HG03354 (cell line): ENCODE measurements around the gene PRDM12.
A peak's percentile ranks its signal among the peaks of the same experiment; 100 is the strongest.

Experiments
- ATAC-seq: cut with Tn5 transposase; IDR thresholded peaks from one replicate; pipeline ENCODE4 v1.9.1; 2021; ENCODE audit warnings: mild to moderate bottlenecking; ENCODE audit not compliant: unreplicated experiment, poor library complexity, severe bottlenecking

PRDM12 gene

GRCh38 chr9:130663258-130663976, 977 bp upstream of the PRDM12 start:
- ATAC-seq = no peak

DNA sequence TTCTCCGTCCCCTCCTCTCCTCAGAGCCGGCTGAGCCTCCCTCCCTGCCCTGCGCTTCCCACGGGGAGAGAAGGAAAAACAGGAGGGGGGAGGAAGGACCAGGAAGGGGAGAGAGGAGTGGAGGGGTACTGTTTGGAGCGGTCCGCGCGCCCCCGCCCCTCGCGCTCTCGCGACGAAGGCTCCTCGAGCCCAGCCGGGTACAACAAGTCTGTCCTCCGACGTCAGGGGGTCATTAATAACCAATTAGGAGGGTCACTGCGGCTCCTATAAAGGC, 480 bp upstream of the PRDM12 start:
- ATAC-seq = no peak

DNA sequence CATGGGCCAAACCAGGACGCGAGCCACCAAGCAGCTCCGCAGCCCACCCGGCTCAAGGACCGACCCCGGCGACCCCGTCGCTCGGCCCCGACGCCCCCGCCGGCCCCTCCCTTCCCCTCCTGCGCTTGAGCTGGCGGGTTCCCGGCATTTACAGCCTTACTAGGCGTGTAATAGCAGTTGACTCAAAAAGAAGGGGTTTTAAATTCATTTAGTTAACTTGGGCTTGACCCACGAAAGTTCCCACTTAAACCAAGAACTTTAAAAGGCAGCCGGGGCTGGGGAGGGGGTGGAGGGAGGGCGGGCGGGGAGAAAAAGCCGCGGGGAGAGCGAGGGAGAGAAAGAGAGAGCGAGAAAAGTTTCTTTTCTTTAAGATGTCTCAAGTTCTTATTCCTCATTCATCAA, 636 bp downstream of the PRDM12 start:
- no peak for ATAC-seq

- ATAC-seq = no peak
These were observed 1.3 kb downstream of the PRDM12 start for GRCh38 chr9:130665431-130666392.

GRCh38 chr9:130666393-130667119, 2.2 kb downstream of the PRDM12 start:
- ATAC-seq = no peak

- ATAC-seq = no peak
These were observed 2.7 kb downstream of the PRDM12 start for GRCh38 chr9:130667120-130667435.

DNA sequence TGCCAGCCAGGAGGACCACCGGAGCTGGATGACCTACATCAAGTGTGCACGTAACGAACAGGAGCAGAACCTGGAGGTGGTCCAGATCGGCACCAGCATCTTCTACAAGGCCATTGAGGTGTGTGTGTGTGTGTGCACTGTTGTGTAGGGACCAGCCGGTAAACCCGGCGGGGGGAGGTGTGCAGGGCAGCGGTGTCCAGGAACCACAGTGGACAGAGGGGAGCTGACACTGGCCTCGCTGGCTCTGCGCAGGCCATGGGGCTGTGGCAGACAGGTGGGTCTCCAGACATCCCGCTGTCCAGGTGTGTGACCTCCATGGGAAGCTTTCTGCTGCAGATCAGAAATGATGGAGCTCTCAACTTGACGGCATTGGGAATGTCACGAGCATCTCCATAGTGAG, 3.8 kb downstream of the PRDM12 start:
- ATAC-seq = no peak

GRCh38 chr9:130668659-130669058, 4.3 kb downstream of the PRDM12 start:
- no peak for ATAC-seq

- ATAC-seq = no peak
These were observed 5.6 kb downstream of the PRDM12 start for GRCh38 chr9:130669965-130670364.

DNA sequence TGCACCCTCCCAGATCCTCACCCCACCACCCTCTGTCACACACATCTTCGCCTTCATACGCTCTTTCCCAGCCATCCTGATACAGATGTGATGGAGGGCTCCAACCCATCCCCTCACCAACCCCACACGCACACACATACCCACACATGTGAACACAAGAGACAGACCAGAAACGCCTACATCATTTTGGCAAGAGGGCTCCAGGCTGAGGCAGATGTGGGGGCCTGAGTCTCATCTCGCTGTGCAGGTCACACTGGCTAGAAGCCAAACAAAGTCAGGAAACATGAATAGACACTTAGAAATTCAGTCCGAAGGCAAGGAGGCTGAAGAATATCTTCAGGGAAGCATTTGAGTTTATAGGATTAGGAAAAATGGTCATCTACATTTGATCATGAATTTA, 6.2 kb downstream of the PRDM12 start:
- no peak for ATAC-seq

DNA sequence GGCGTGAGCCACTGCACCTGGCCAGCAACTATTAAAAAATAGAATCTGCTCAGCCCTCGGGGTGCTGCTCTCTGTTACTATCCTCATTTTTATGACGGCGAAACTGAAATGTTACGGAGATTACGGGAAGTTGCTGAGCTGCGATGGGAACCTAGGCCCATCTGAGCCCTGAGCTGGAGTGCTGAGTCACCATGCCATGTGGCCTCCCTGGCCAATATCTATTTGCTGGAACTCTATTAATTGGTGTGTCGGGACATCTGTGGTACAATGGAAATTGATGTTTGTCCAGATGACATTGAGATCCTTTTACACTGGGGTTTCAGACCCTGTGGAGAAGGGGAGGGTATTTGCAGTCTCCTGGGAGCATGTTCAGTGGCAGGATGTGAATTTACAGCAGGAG, 8.1 kb downstream of the PRDM12 start:
- ATAC-seq = no peak

DNA sequence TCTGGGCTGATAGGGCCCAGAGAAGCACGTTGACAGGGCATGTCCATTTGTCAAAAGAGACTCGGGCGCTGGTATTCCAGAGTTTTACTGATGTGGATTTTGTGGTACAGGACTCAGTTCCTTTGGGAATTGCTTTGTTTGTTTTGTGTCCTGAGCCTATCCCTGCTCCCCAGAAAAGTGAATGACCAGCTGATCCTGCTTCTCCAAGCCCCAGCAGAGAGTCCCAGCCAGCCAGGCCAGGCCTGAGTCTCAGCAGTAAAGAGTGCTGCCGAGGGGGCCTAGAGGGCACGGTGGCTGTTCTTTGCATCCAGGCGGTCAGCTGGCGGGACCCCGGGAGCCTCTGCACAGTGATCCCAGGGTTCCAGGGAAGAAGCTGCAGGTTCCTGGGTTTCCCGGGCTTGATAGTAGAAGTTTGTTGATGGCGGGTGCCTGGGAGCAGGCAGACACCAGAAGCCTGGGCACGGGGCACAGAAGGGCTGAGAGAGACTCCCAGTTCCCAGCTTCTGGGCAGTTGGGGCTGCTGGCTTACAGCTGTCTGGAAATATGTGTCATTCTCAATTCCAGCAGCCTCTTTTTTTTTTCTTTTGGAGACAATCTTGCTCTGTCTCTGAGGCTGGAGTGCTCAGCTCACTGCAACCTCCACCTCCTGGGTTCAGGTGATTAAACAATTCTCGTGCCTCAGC, 8.7 kb downstream of the PRDM12 start:
- no peak for ATAC-seq

GRCh38 chr9:130675396-130675795, 11.0 kb downstream of the PRDM12 start:
- no peak for ATAC-seq

DNA sequence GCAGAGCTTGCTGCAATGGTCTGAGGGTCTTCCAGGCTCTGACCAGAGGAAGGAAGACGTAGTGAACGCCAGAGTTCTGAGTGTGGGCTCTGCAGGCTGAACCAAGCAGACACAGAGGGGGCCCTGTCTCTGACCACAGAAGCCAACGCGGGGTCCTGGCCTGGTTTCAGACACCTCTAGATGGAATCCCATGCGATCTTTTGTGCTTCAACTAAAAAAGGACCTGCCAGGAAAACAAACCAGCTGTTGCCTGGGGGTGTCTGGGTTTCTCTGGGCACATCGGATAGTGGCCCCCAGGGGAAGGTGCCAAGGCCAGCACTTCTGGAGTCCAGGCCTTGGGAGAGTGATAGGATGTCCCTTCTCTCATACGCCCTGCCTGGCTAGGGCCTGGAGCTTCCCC, 12.9 kb downstream of the PRDM12 start:
- no peak for ATAC-seq

DNA sequence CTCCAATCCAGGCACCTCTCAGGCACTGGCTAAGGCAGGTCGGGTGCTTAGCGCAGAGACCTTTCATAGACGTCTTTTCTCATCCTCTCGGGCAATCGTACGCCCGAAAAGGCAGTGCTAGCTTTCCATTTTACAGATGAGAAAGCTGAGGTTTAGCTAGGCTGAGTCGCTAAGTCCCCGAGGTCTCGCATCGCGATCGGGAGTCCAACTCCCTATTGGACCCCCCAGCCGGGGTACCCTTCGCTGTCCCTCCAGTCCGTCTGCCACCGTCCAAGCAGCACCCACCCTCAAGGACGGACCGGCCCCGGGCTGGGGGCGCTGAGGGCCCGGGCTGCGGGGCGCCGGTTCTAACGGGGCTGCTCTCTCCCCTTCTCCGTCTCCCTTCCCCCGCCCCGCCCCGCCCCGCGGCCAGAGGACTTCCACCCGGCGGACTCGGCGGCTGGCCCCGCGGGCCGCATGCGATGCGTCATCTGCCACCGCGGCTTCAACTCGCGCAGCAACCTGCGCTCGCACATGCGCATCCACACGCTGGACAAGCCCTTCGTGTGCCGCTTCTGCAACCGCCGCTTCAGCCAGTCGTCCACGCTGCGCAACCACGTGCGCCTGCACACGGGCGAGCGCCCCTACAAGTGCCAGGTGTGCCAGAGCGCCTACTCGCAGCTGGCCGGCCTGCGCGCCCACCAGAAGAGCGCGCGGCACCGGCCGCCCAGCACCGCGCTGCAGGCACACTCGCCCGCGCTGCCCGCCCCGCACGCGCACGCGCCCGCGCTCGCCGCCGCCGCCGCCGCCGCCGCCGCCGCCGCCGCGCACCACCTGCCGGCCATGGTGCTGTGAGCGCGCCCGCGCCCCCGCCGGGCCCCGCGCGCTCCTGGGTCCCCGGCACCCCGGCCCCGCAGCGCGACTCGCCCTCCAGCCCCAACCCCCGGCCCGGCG, 16.7 kb downstream of the PRDM12 start:
- peak; percentile 51 for ATAC-seq

DNA sequence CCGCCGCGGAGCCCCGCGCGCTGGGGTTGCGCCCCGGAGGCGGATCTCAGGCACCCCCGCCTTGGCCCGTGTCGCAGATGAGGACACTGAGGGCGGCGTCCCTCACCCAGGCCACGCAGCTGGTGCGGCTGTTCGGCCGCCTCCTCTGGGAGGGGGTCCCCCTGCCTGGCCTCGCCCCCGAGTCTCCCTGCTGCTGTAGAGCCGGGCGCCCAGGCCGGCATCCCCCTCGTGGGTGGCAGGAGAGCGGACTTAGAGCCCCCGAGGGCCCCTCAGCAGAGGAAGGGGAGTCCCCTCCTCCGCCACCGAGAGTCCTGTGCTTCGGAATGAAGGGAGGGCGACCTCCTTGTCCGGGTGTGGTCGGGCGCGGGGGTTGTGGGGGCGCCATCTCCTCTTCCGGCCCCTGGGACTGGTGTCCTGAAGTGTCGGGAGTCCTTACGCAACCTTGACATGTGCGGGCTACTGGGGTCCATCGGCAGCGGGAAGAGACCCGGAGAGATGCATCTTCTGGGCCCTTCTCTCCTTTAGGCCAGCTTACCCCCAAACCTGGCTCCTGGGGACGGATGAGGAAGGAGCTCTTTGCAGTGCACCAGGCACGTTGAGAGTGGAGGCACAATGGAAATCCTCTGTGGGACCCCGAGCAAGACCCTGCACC, 17.5 kb downstream of the PRDM12 start:
- peak; percentile 30 for ATAC-seq

GRCh38 chr9:130682421-130683121, 18.2 kb downstream of the PRDM12 start:
- no peak for ATAC-seq

DNA sequence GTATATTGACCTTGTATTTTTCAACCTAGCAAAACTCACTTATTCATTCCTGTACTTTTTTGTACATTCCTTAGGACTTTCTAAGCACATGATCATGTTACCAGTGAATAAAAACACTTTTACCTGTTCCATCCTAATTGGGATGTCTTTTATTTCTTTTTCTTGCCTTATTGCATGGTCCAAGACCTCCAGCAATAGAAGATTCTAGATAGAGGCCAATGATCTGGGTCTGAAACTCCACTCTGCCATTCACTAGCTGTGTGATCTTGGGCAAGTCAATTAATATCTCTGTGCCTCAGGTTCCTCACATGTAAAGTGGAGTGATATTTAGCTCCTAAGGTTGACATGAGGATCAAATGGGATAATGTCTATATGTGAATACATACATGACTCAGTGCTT, 20.7 kb downstream of the PRDM12 start:
- no peak for ATAC-seq
